ENCODE data around the gene SENP6. TPM values are rescaled to one million over a fixed set of nuclear protein-coding genes. Genes with fewer than 3 reads are reported as not detected.

The SENP6 gene
- polyA plus RNA-seq, 1 of the 3 experiments (the other 2 are of a cell fraction), result 16.2 TPM

DNA sequence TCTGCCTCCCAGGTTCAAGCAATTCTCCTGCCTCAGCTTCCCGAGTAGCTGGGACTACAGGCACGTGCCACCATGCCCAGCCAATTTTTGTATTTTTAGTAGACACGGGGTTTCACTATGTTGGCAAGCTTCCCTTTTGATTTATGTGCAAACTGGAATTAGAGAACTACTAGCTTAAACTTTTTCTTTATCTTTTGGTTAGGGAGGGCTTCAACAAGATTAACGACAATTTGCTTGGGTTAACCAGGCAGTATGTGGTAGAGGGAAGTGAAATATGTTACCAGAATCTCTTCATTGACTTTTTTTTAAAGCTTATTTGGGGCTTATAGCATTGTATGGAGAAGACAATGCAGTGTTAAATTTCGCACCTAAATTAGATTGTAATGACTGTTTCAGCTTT is 156.4 kb downstream of the SENP6 start:
- Histone ChIP-seq H3K27me3 (ENCODE audit: insufficient read depth) (no peaks in the 10 kb centered on the region), H3K4me3 (ENCODE audit: low read depth in 2 of 2, low read length in 1 of 2) (no peak overlapping the region), H3K9me3 (no peaks in the 10 kb centered on the region), H3F3A (replicated peaks; ENCODE audit: insufficient read depth) (peaks cover 28% of the 10 kb centered on the region), H3K4me1 (ENCODE audit: control insufficient read depth in 1 of 2, insufficient read depth in 2 of 2, low read depth in 1 of 2, low read length in 1 of 2) (peaks cover 0 to 12% of the 10 kb centered on the region in 2 experiments; a peak in 1 of 4 replicates), H4K20me1 (ENCODE audit: insufficient read depth) (no peaks in the 10 kb centered on the region), H3K79me2 (ENCODE audit: insufficient read depth) (peaks cover 34% of the 10 kb centered on the region), H3K9me2 (no peaks in the 10 kb centered on the region), H3K4me2 (no peak overlapping the region), H3K9ac (no peak overlapping the region), H3K36me3 (replicated peaks in 1 of 2; ENCODE audit: control insufficient read depth in 1 of 2, insufficient read depth in 2 of 2, low read length in 1 of 2) (peaks cover 0 to 5% of the 10 kb centered on the region in 2 experiments), H2AFZ (ENCODE audit: low read depth) (0 out of 2 replicates have a peak overlapping the region, but pooled peaks have one; percentile 35), H3K27ac (ENCODE audit: low read depth in 2 of 2, low read length in 1 of 2) (no peak overlapping the region)
- ChIA-PET POLR2A (no interaction called here), CTCF (interaction anchor here (0.7 kb wide), 1 partner anchor 44 kb away, joined by 3 read pairs; no protein-coding TSS in a partner anchor)
- TF ChIP-seq TEAD4 (IDR thresholded peaks at IDR 0.05; ENCODE audit: borderline replicate concordance, insufficient read depth) (no peak), MEF2A (IDR thresholded peaks at IDR 0.05; ENCODE audit: borderline replicate concordance, low read depth) (no peak), FOXM1 (IDR thresholded peaks at IDR 0.05; ENCODE audit: low read depth) (no peak), SIN3A (IDR thresholded peaks at IDR 0.05; ENCODE audit: borderline replicate concordance, low read depth, low read length) (no peak), RXRA (IDR thresholded peaks at IDR 0.05; ENCODE audit: borderline replicate concordance, low read depth) (no peak), RAD21 (IDR thresholded peaks at IDR 0.05; ENCODE audit: low read length) (no peak), NFIC (IDR thresholded peaks at IDR 0.05; ENCODE audit: borderline replicate concordance) (no peak)
- DNase-seq, result no peak
- 94% methylated on average over 5 of the region's 5 CpGs for WGBS (ENCODE audit: low lambda C conversion rate)

GRCh38 chr6:75759207-75759606 is 157.5 kb downstream of the SENP6 start:
- WGBS (ENCODE audit: low lambda C conversion rate), result 100% methylated on average over 5 of the region's 5 CpGs
- Histone ChIP-seq H3K9me2 (no peaks in the 10 kb centered on the region), H2AFZ (ENCODE audit: low read depth) (no peak overlapping the region)

More at GRCh38 chr6:75759207-75759606, 157.5 kb downstream of the SENP6 start:
- TF ChIP-seq NRF1 (IDR thresholded peaks at IDR 0.05; ENCODE audit: low read depth, low read length) (no peak), SIN3A (IDR thresholded peaks at IDR 0.05; ENCODE audit: borderline replicate concordance, low read depth, low read length) (no peak), RCOR1 (IDR thresholded peaks at IDR 0.05; ENCODE audit: low read length) (no peak), MEF2A (IDR thresholded peaks at IDR 0.05; ENCODE audit: borderline replicate concordance, low read depth) (no peak), ELF1 (IDR thresholded peaks at IDR 0.05) (no peak), RXRA (IDR thresholded peaks at IDR 0.05; ENCODE audit: borderline replicate concordance, low read depth) (no peak), GATA2 (CRISPR knock-in tag; IDR thresholded peaks at IDR 0.05) (no peak), FOXJ3 (CRISPR knock-in tag; IDR thresholded peaks at IDR 0.05) (no peak), REST (IDR thresholded peaks at IDR 0.05; ENCODE audit: low read depth, low read length) (no peak), TCF12 (IDR thresholded peaks at IDR 0.05) (no peak)
- TF ChIP-seq, protein P1, sequence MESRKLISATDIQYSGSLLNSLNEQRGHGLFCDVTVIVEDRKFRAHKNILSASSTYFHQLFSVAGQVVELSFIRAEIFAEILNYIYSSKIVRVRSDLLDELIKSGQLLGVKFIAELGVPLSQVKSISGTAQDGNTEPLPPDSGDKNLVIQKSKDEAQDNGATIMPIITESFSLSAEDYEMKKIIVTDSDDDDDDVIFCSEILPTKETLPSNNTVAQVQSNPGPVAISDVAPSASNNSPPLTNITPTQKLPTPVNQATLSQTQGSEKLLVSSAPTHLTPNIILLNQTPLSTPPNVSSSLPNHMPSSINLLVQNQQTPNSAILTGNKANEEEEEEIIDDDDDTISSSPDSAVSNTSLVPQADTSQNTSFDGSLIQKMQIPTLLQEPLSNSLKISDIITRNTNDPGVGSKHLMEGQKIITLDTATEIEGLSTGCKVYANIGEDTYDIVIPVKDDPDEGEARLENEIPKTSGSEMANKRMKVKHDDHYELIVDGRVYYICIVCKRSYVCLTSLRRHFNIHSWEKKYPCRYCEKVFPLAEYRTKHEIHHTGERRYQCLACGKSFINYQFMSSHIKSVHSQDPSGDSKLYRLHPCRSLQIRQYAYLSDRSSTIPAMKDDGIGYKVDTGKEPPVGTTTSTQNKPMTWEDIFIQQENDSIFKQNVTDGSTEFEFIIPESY (IDR thresholded peaks at IDR 0.05; ENCODE audit: borderline replicate concordance, low read depth), result no peak
- TF ChIP-seq, protein P2, sequence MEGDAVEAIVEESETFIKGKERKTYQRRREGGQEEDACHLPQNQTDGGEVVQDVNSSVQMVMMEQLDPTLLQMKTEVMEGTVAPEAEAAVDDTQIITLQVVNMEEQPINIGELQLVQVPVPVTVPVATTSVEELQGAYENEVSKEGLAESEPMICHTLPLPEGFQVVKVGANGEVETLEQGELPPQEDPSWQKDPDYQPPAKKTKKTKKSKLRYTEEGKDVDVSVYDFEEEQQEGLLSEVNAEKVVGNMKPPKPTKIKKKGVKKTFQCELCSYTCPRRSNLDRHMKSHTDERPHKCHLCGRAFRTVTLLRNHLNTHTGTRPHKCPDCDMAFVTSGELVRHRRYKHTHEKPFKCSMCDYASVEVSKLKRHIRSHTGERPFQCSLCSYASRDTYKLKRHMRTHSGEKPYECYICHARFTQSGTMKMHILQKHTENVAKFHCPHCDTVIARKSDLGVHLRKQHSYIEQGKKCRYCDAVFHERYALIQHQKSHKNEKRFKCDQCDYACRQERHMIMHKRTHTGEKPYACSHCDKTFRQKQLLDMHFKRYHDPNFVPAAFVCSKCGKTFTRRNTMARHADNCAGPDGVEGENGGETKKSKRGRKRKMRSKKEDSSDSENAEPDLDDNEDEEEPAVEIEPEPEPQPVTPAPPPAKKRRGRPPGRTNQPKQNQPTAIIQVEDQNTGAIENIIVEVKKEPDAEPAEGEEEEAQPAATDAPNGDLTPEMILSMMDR (IDR thresholded peaks at IDR 0.05), result no peak
- Histone ChIP-seq H4K20me1 (ENCODE audit: insufficient read depth) (no peaks in the 10 kb centered on the region), H3F3A (replicated peaks; ENCODE audit: insufficient read depth) (peaks cover 22% of the 10 kb centered on the region), H3K79me2 (ENCODE audit: insufficient read depth) (peaks cover 34% of the 10 kb centered on the region), H3K27ac (ENCODE audit: low read depth in 2 of 2, low read length in 1 of 2) (no peak overlapping the region), H3K36me3 (replicated peaks in 1 of 2; ENCODE audit: control insufficient read depth in 1 of 2, insufficient read depth in 2 of 2, low read length in 1 of 2) (peaks cover 0 to 5% of the 10 kb centered on the region in 2 experiments), H3K4me2 (no peak overlapping the region), H3K9ac (no peak overlapping the region), H3K4me3 (ENCODE audit: low read depth in 2 of 2, low read length in 1 of 2) (no peak overlapping the region), H3K9me3 (no peaks in the 10 kb centered on the region), H3K4me1 (ENCODE audit: control insufficient read depth in 1 of 2, insufficient read depth in 2 of 2, low read depth in 1 of 2, low read length in 1 of 2) (peaks cover 0 to 12% of the 10 kb centered on the region in 2 experiments; a peak in 1 of 4 replicates), H3K27me3 (ENCODE audit: insufficient read depth) (no peaks in the 10 kb centered on the region)
- CTCF ChIA-PET, result no interaction called here
- POLR2A ChIA-PET, result no interaction called here
- DNase-seq, result no peak

Data from SK-N-SH (cell line).